DMS53 treated with DMSO at 0.1 percent for 48 hours (cell line): Measurements from ENCODE around the gene CAVIN1.
"Not testable (repeated sequence)": the region's sequence is repeated elsewhere in the genome, so short reads cannot be mapped to it uniquely, and the experiment has no call there.

Experiments
- DNase-seq: peaks from one replicate; lab custom pipeline; 2025; ENCODE audit not compliant: unreplicated experiment; lab: John Stamatoyannopoulos, UW

The CAVIN1 gene

GRCh38 chr17:42431758-42432161 lies 8.7 kb upstream of the CAVIN1 start:
- DNase-seq = no peak

- no peak for DNase-seq
These were observed 6.8 kb upstream of the CAVIN1 start for GRCh38 chr17:42429726-42430447.

- DNase-seq = peak; percentile 57
These were observed 5.3 kb upstream of the CAVIN1 start for GRCh38 chr17:42428141-42428944.

- DNase-seq = no peak
These were observed 2.0 kb upstream of the CAVIN1 start for GRCh38 chr17:42424991-42425610.

GRCh38 chr17:42423766-42424165 lies 710 bp upstream of the CAVIN1 start:
- no peak for DNase-seq

- no peak for DNase-seq
These were observed 571 bp downstream of the CAVIN1 start for GRCh38 chr17:42422412-42422957.

- no peak for DNase-seq
These were observed 1.3 kb downstream of the CAVIN1 start for GRCh38 chr17:42421507-42422338.

- DNase-seq = no peak
These were observed 1.9 kb downstream of the CAVIN1 start for GRCh38 chr17:42421136-42421506.

GRCh38 chr17:42417981-42418380 lies 5.1 kb downstream of the CAVIN1 start:
- DNase-seq = not testable (repeated sequence)

- no peak for DNase-seq
These were observed 8.2 kb downstream of the CAVIN1 start for GRCh38 chr17:42414704-42415409.

- DNase-seq = no peak
These were observed 9.5 kb downstream of the CAVIN1 start for GRCh38 chr17:42413464-42414040.

GRCh38 chr17:42411905-42412679 lies 11.0 kb downstream of the CAVIN1 start:
- DNase-seq = no peak

- no peak for DNase-seq
These were observed 11.7 kb downstream of the CAVIN1 start for GRCh38 chr17:42411361-42411760.

- DNase-seq = no peak
These were observed 12.8 kb downstream of the CAVIN1 start for GRCh38 chr17:42410319-42410685.

- no peak for DNase-seq
These were observed 13.3 kb downstream of the CAVIN1 start for GRCh38 chr17:42409523-42410318.

- DNase-seq = no peak
These were observed 15.0 kb downstream of the CAVIN1 start for GRCh38 chr17:42408061-42408460.

- DNase-seq = peak; percentile 81
These were observed 15.7 kb downstream of the CAVIN1 start for GRCh38 chr17:42407289-42407836.
